Lower lobe of right lung (tissue), 2 donors: ENCODE data around the gene TRAF5. TPM values are rescaled to one million over a fixed set of nuclear protein-coding genes. Genes with fewer than 3 reads are reported as not detected.

Experiments
- ATAC-seq, 2 donors: fragments of 200-7000 bp; cut with Tn5 transposase; one replicate each; pipeline ENCODE4 v1.9.1; 2020 to 2022; ENCODE audit warnings: mild to moderate bottlenecking in 2 of 2, moderate library complexity in 2 of 2
- DNase-seq: peaks from one replicate; pipeline ENCODE4 v3.0.0-alpha.2; 2020
- H3K27ac ChIP-seq: fragments of 200-600 bp; one replicate; pipeline ENCODE4 v1.8.0; 2022
- H3K27me3 ChIP-seq: fragments of 200-600 bp; one replicate; pipeline ENCODE4 v1.8.0; 2022; ENCODE audit warnings: low read depth
- H3K36me3 ChIP-seq: fragments of 200-600 bp; one replicate; pipeline ENCODE4 v1.8.0; 2022; ENCODE audit warnings: mild to moderate bottlenecking
- H3K4me1 ChIP-seq: fragments of 200-600 bp; one replicate; pipeline ENCODE4 v1.8.0; 2022
- H3K4me3 ChIP-seq: fragments of 200-600 bp; one replicate; pipeline ENCODE4 v1.8.0; 2022; ENCODE audit warnings: mild to moderate bottlenecking
- H3K9me3 ChIP-seq: fragments of 200-600 bp; one replicate; pipeline ENCODE4 v1.8.0; 2022
- CTCF ChIP-seq: fragments of 200-600 bp; IDR thresholded peaks from one replicate; pipeline ENCODE4 v1.8.0; 2022; ENCODE audit warnings: antibody characterized with exemption, mild to moderate bottlenecking
- intact Hi-C: fragments of 100-400 bp; cut with DNase I; formaldehyde crosslinking; loops from one replicate; pipeline ENCODE4 v1.11.0; 2022
- long read RNA-seq: library from polyadenylated mRNA; unstranded; transcript quantifications from one replicate; pipeline ENCODE4 v2.0.0, GENCODE V29; 2021
- total RNA-seq: library from RNA; stranded (reverse); fragmentation: NEBNext Ultra II Directional; extraction: Animal tissue kit (Norgen Biotek cat#: 25700); gene quantifications from one replicate; pipeline ENCODE4 v1.2.1, GENCODE V29; 2021
- donor health status: DM: no; HTN: yes; CAD: no; lungs with severe emphysema.

Gene TRAF5
- total RNA-seq = 8.8 TPM
- long read RNA-seq, partial matches to known transcripts = 0 of 5 reads
- long read RNA-seq, other reads (novel, unspliced or antisense) = 4 of 5 reads

- Histone ChIP-seq H3K36me3 (no peaks in the 10 kb centered on the region), H3K27me3 (no peaks in the 10 kb centered on the region), H3K9me3 (no peaks in the 10 kb centered on the region), H3K27ac (peak within 1 kb of the TSS; percentile 74), H3K4me1 (peaks cover 18% of the 10 kb centered on the region), H3K4me3 (peak within 1 kb of the TSS; percentile 65)
- intact Hi-C loops = no loop called here
- DNase-seq = peak; percentile 71
- ATAC-seq = peak; percentile 75 to 86
- TF ChIP-seq CTCF = no peak
Measured at GRCh38 chr1:211326528-211327345, at the start of gene TRAF5. TSS of gene TRAF5 (plus strand) at chr1:211326833. CDS start at chr1:211353240, 26,407 bp downstream.

GRCh38 chr1:211279340-211279739 lies 47.3 kb upstream of the TRAF5 start:
- Histone ChIP-seq H3K9me3 (no peaks in the 10 kb centered on the region), H3K36me3 (peaks cover 93% of the 10 kb centered on the region), H3K27me3 (no peaks in the 10 kb centered on the region), H3K27ac (no peak overlapping the region), H3K4me1 (peaks cover 8% of the 10 kb centered on the region), H3K4me3 (no peak overlapping the region)
- DNase-seq (no peak), ATAC-seq (no peak)
- intact Hi-C loops = no loop called here
- TF ChIP-seq CTCF = no peak

GRCh38 chr1:211280910-211281309 lies 45.7 kb upstream of the TRAF5 start:
- intact Hi-C loops = no loop called here
- H3K27me3 ChIP-seq = no peaks in the 10 kb centered on the region
- TF ChIP-seq CTCF = no peak
- H3K4me1 ChIP-seq = no peaks in the 10 kb centered on the region
- no peaks in the 10 kb centered on the region for H3K9me3 ChIP-seq
- ATAC-seq (no peak), DNase-seq (no peak)
- H3K36me3 ChIP-seq = peaks cover 94% of the 10 kb centered on the region
- no peak overlapping the region for H3K4me3 ChIP-seq
- H3K27ac ChIP-seq = no peak overlapping the region

- TF ChIP-seq CTCF = no peak
- Histone ChIP-seq H3K27ac (no peak overlapping the region), H3K4me3 (no peak overlapping the region), H3K27me3 (no peaks in the 10 kb centered on the region), H3K9me3 (no peaks in the 10 kb centered on the region), H3K36me3 (peaks cover 93% of the 10 kb centered on the region), H3K4me1 (no peaks in the 10 kb centered on the region)
- ATAC-seq (no peak), DNase-seq (no peak)
- intact Hi-C loops = no loop called here
Measured at GRCh38 chr1:211281320-211282022, 45.2 kb upstream of the TRAF5 start.

- H3K9me3 ChIP-seq = no peaks in the 10 kb centered on the region
- intact Hi-C loops = no loop called here
- H3K27me3 ChIP-seq = no peaks in the 10 kb centered on the region
- no peak overlapping the region for H3K27ac ChIP-seq
- no peak for TF ChIP-seq CTCF
- H3K4me3 ChIP-seq = no peak overlapping the region
- H3K4me1 ChIP-seq = no peaks in the 10 kb centered on the region
- peaks cover 96% of the 10 kb centered on the region for H3K36me3 ChIP-seq
- ATAC-seq (no peak), DNase-seq (no peak)
Measured at GRCh38 chr1:211282023-211282373, 44.6 kb upstream of the TRAF5 start.
